ENCODE data around the gene SPACDR.

The SPACDR gene

GRCh38 chr7:100407285-100408180 is 56.5 kb downstream of the SPACDR start:
- no peak for DNase-seq

- no peak for DNase-seq
Measured at GRCh38 chr7:100406767-100407166, 57.3 kb downstream of the SPACDR start.

Measured in T-helper 9 cell (primary cell).